ENCODE results near the gene PRR3.

GRCh38 chr6:30556066-30556905 lies 809 bp upstream of the PRR3 start, which contains the start of gene GNL1:
- peak; percentile 69; the same call in 1 of the 2 replicates for TF ChIP-seq POLR2AphosphoS5 (IDR thresholded peaks at IDR 0.05; ENCODE audit: borderline replicate concordance, low read depth, low read length)
- TF ChIP-seq EZH2 (IDR thresholded peaks at IDR 0.05): no peak
- no peak for TF ChIP-seq FOXP2 (optimal IDR thresholded peaks at IDR 0.05; ENCODE audit: control extremely low read depth, extremely low read length, insufficient read depth)
